Spleen (tissue), 11 donors: ENCODE results near the gene CD79A. TPM values are rescaled to one million over a fixed set of nuclear protein-coding genes. Genes with fewer than 3 reads are reported as not detected.

Experiments
- DNase-seq: peaks from one replicate; pipeline ENCODE4 v3.0.0-alpha.2; 2020
- H3K27ac ChIP-seq, 8 donors: fragments of 200-600 bp; sonication (generic) in 7 of 8; 1 replicate in 4 of 8; 2 replicates in 4 of 8; pipeline versions ENCODE4 v1.5.0 to v1.8.0; 2016 to 2021; ENCODE audit warnings: inconsistent platforms in 4 of 8, mild to moderate bottlenecking in 4 of 8, moderate library complexity in 1 of 8
- H3K27me3 ChIP-seq, 7 donors: fragments of 200-600 bp; sonication (generic) in 6 of 7; replicated peaks in 1 of 7; 1 replicate in 4 of 7; 2 replicates in 3 of 7; pipeline versions ENCODE4 v1.5.0 to v1.8.0; 2016 to 2021; ENCODE audit warnings: inconsistent platforms in 3 of 7, mild to moderate bottlenecking in 1 of 7
- H3K36me3 ChIP-seq, 6 donors: fragments of 200-600 bp; sonication (generic) in 5 of 6; 1 replicate in 4 of 6; 2 replicates in 2 of 6; pipeline versions ENCODE4 v1.5.0 to v1.8.0; 2016 to 2021; ENCODE audit warnings: inconsistent platforms in 2 of 6
- H3K4me1 ChIP-seq, 6 donors: fragments of 200-600 bp; sonication (generic) in 5 of 6; 1 replicate in 3 of 6; 2 replicates in 3 of 6; pipeline versions ENCODE4 v1.5.0 to v1.8.0; 2016 to 2021; ENCODE audit warnings: inconsistent platforms in 3 of 6
- H3K4me3 ChIP-seq, 8 donors: fragments of 200-600 bp; sonication (generic) in 7 of 8; 1 replicate in 4 of 8; 2 replicates in 4 of 8; pipeline versions ENCODE4 v1.5.0 to v1.8.0; 2016 to 2021; ENCODE audit warnings: inconsistent platforms in 4 of 8, mild to moderate bottlenecking in 4 of 8, moderate library complexity in 2 of 8
- H3K9me3 ChIP-seq, 8 donors: fragments of 200-600 bp; sonication (generic) in 7 of 8; 1 replicate in 4 of 8; 2 replicates in 4 of 8; pipeline versions ENCODE4 v1.5.0 to v1.8.0; 2016 to 2021; ENCODE audit warnings: inconsistent platforms in 4 of 8
- CTCF ChIP-seq, 11 experiments: fragments of 200-600 bp in 7 of 11; fragments of 450-650 bp in 4 of 11; sonication (generic) in 4 of 11; IDR thresholded peaks in 8 of 11; conservative IDR thresholded peaks in 3 of 11; 1 replicate in 7 of 11; 2 replicates in 4 of 11; pipeline versions ENCODE4 v1.4.0 to v1.8.0; 2016 to 2021; ENCODE audit warnings: antibody characterized with exemption in 11 of 11, inconsistent platforms in 4 of 11, mild to moderate bottlenecking in 1 of 11
- POLR2A ChIP-seq, 3 donors: fragments of 450-650 bp; IDR thresholded peaks; one replicate each; pipeline ENCODE4 v1.5.1; 2017; ENCODE audit warnings: antibody characterized with exemption in 3 of 3, mild to moderate bottlenecking in 1 of 3
- POLR2AphosphoS5 ChIP-seq, 3 donors: sonication (generic); formaldehyde crosslinking; IDR thresholded peaks; one replicate each; pipeline ENCODE4 v1.5.1; 2017; ENCODE audit warnings: antibody characterized with exemption in 3 of 3
- WGBS, 5 donors: extraction: QIAGEN DNeasy Blood & Tissue Kit in 3 of 5; methylation state at CpG; one replicate each; pipeline versions ENCODE4 v1.1.5 to v1.1.7; 2013 to 2018; 5-methylcytosine and 5-hydroxymethylcytosine counted together
- intact Hi-C: fragments of 100-400 bp; cut with DNase I; formaldehyde crosslinking; loops from one replicate; pipeline ENCODE4 v1.15.0; 2023; ENCODE audit warnings: low total_unique reads
- polyA plus RNA-seq, 3 donors: library from polyadenylated mRNA; stranded (reverse); fragments of 200-250 nt; gene quantifications; one replicate each; pipeline ENCODE4 v1.2.1, GENCODE V29; 2013
- total RNA-seq, 7 donors: library from RNA; depleted of rRNA in 3 of 7; stranded (reverse); fragments of >200 nt in 3 of 7; fragmentation: NEBNext Ultra II Directional in 4 of 7; extraction: Animal tissue kit (Norgen Biotek cat#: 25700) in 4 of 7; gene quantifications; one replicate each; pipeline versions ENCODE4 v1.1.0 to v1.2.1, GENCODE V29; 2016 to 2021
- donor health status: healthy with polysubstance abuse.
- donor health status: DM: no; HTN: no; CAD: no; lungs with moderate emphysema.
- donor health status: DM: no; HTN: no; CAD: no.
- donor health status: Bipolar disorder and iron deficiency.
- donor health status: healthy.
- donor health status: DM: no; HTN: no; CAD: no.
- donor health status: DM: yes; HTN: yes; CAD: no.

Gene CD79A
- total and polyA plus RNA-seq, 10 donors: 222 to 1,033 (median 311) TPM

DNA sequence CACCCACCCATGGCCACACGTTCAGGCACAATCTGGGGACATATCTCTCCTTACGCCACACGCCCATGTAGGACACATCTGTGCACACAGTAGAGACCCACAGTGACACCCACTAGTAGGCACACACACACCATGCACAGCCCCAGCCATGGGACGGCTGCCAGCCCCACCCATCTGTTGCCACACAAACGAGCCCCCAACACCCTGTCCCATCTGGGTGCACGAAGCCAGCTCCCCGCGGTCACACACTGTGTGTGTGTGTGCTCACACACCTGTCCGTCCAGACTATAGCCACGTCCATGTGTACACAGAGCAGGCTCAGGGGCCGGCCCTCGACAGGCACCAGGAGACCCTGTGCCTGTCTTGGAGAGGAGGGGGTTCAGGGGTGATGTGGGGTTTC, 40.6 kb downstream of the CD79A start:
- TF ChIP-seq POLR2A (IDR thresholded peaks at IDR 0.05): no peak
- no peak for TF ChIP-seq CTCF (IDR thresholded peaks at IDR 0.05 in 8 of 11, conservative IDR thresholded peaks at IDR 0.05 in 3 of 11)
- no peak for TF ChIP-seq POLR2AphosphoS5 (IDR thresholded peaks at IDR 0.05)
- no peaks in the 10 kb centered on the region for H3K9me3 ChIP-seq
- 59 to 68% (median 65%) methylated on average over 11 to 12 of the region's 12 CpGs for WGBS, 5 donors
- H3K4me3 ChIP-seq: no peak overlapping the region
- no peak for DNase-seq
- no peaks in the 10 kb centered on the region for H3K36me3 ChIP-seq
- intact Hi-C loops: no loop called here
- peaks cover 3 to 85% (median 72%) of the 10 kb centered on the region in 7 donors for H3K27me3 ChIP-seq
- no peak overlapping the region for H3K27ac ChIP-seq
- H3K4me1 ChIP-seq: peaks cover 0 to 60% (median 34%) of the 10 kb centered on the region in 6 donors

DNA sequence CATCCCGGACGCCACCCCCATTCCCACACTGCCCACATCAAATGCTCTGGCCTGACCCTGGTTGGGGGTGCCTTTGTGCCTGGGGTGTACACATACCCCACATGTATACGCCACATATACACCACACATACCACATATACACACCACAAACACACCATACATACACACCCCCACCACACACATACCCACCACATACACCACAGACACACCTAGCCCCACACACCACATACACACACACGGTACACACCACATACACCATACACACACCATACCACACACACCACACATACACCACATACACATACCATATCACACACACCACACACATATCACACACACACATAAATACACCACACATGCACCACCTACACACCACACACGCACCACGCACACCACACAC, 41.0 kb downstream of the CD79A start:
- Histone ChIP-seq H3K36me3 (no peaks in the 10 kb centered on the region), H3K4me1 (peaks cover 0 to 60% (median 31%) of the 10 kb centered on the region in 6 donors), H3K4me3 (no peak overlapping the region), H3K27me3 (peaks cover 3 to 85% (median 72%) of the 10 kb centered on the region in 7 donors), H3K9me3 (no peaks in the 10 kb centered on the region), H3K27ac (no peak overlapping the region)
- intact Hi-C loops: no loop called here
- no peak for TF ChIP-seq CTCF (IDR thresholded peaks at IDR 0.05 in 8 of 11, conservative IDR thresholded peaks at IDR 0.05 in 3 of 11)
- no peak for TF ChIP-seq POLR2AphosphoS5 (IDR thresholded peaks at IDR 0.05)
- no peak for TF ChIP-seq POLR2A (IDR thresholded peaks at IDR 0.05)
- no peak for DNase-seq
- WGBS, 5 donors: 72 to 82% (median 73%) methylated on average over 6 of the region's 6 CpGs

DNA sequence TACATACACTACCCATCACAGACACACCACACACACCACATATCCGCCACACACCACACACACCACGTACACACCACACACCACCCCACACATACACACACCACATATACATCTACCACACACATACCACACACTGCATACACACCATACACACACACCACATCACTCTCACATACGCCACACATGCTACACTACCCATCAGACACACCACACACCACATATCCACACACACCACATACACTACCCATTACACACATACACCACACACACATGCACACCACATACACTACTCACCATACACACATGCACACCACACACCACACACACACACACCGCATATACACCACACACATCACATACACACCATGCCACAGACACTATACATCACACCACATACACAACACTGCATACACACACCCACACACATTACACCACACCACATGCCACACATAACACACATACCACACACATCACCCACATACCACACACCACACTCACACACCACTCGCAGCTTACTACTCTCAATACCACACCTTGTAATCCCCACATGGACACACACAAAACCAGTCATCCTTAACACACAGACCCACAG, 41.7 kb downstream of the CD79A start:
- 91 to 95% (median 93%) methylated on average over 5 of the region's 5 CpGs for WGBS, 5 donors
- Histone ChIP-seq H3K27me3 (peaks cover 3 to 83% (median 68%) of the 10 kb centered on the region in 7 donors), H3K27ac (no peak overlapping the region), H3K4me1 (peaks cover 0 to 57% (median 24%) of the 10 kb centered on the region in 6 donors), H3K4me3 (no peak overlapping the region), H3K9me3 (no peaks in the 10 kb centered on the region), H3K36me3 (no peaks in the 10 kb centered on the region)
- intact Hi-C loops: no loop called here
- DNase-seq: no peak
- TF ChIP-seq POLR2AphosphoS5 (IDR thresholded peaks at IDR 0.05): no peak
- TF ChIP-seq POLR2A (IDR thresholded peaks at IDR 0.05): no peak
- peak in 1 of 11 experiments; percentile 3 for TF ChIP-seq CTCF (IDR thresholded peaks at IDR 0.05 in 8 of 11, conservative IDR thresholded peaks at IDR 0.05 in 3 of 11)

DNA sequence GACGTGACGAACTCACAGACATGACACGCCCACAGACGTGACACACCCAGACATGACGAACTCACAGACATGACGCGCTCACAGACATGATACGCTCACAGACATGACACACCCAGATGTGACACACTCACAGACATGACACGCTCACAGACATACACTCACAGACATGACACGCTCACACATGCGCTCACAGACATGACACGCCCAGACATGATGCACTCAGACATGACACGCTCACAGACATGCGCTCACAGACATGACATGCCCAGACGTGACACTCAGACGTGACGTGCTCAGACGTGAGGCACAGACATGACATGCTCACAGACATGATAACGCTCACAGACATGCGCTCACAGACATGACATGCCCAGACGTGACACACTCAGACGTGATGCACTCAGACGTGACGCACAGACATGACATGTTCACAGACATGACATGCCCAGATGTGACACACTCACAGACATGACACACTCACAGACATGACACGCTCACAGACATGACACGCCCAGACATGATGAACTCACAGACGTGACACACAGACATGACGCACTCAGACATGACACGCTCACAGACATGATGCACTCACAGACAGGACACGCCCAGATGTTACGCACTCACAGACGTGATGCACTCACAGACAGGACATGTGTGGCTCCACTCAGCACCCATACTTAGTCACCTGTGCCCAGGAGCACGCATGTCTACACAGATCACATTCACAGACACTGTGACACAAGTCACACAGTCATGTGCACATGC, 43.1 kb downstream of the CD79A start:
- TF ChIP-seq POLR2A (IDR thresholded peaks at IDR 0.05) (no peak), CTCF (IDR thresholded peaks at IDR 0.05 in 8 of 11, conservative IDR thresholded peaks at IDR 0.05 in 3 of 11) (no peak), POLR2AphosphoS5 (IDR thresholded peaks at IDR 0.05) (no peak)
- Histone ChIP-seq H3K27me3 (peaks cover 3 to 83% (median 66%) of the 10 kb centered on the region in 7 donors), H3K4me1 (peaks cover 0 to 55% (median 21%) of the 10 kb centered on the region in 6 donors), H3K4me3 (no peak overlapping the region), H3K27ac (no peak overlapping the region), H3K9me3 (no peaks in the 10 kb centered on the region), H3K36me3 (no peaks in the 10 kb centered on the region)
- DNase-seq: no peak
- intact Hi-C loops: no loop called here
- WGBS, 5 donors: 90 to 95% (median 92%) methylated on average over 27 to 33 of the region's 33 CpGs
